Caco-2 (cell line): ENCODE results near the gene PRPSAP2. TPM values are rescaled to one million over a fixed set of nuclear protein-coding genes. Genes with fewer than 3 reads are reported as not detected.
"Not testable (repeated sequence)": the region's sequence is repeated elsewhere in the genome, so short reads cannot be mapped to it uniquely, and the experiment has no call there.

ENCODE experiments used
- Bru-seq: library from RNA; stranded (reverse); fragments of 400-500 nt; gene quantifications from one replicate; lab custom pipeline; 2021; lab: Mats Ljungman, UMichigan
- BruChase-seq, 2 experiments: library from RNA; stranded (reverse); fragments of 400-500 nt; gene quantifications; one replicate each; lab custom pipeline; 2021; lab: Mats Ljungman, UMichigan
- BruUV-seq: library from RNA; stranded (reverse); fragments of 400-500 nt; replicated peaks from 2 replicates; lab custom pipeline; 2021; lab: Mats Ljungman, UMichigan
- CTCF ChIA-PET: fragments of 300-600 bp; sonication (Branson Sonifier 250); formaldehyde crosslinking; loops from one replicate; lab custom pipeline; 2022; ENCODE audit warnings: antibody characterized with exemption; lab: Charles Lee
- POLR2A ChIA-PET: fragments of 300-600 bp; sonication (Branson Sonifier 250); formaldehyde crosslinking; loops from one replicate; lab custom pipeline; 2022; ENCODE audit warnings: antibody characterized with exemption; lab: Charles Lee
- DNase-seq, 2 experiments: peaks; one replicate each; pipeline versions ENCODE4 v3.0.0 to v3.0.0-alpha.2; 2020 to 2022
- H3K27me3 ChIP-seq: replicated peaks from 2 replicates; pipeline ENCODE4 v1.6.0; 2011; ENCODE audit warnings: low read length; ENCODE audit not compliant: control insufficient read depth, insufficient read depth
- H3K36me3 ChIP-seq: 2 replicates; pipeline ENCODE4 v1.5.1; 2011; ENCODE audit warnings: low read length; ENCODE audit not compliant: control insufficient read depth, insufficient read depth
- H3K4me1 ChIP-seq: fragments of 250-450 bp; sonication (Bioruptor Pico); 2 replicates; pipeline ENCODE4 v1.5.1; 2020; ENCODE audit warnings: mild to moderate bottlenecking
- H3K4me3 ChIP-seq: 2 replicates; pipeline ENCODE4 v1.5.1; 2011; ENCODE audit warnings: low read depth, mild to moderate bottlenecking, control low read depth, low read length
- H3K9me3 ChIP-seq: fragments of 250-450 bp; sonication (Bioruptor Pico); 2 replicates; pipeline ENCODE4 v1.5.1; 2020; ENCODE audit warnings: mild to moderate bottlenecking, moderate library complexity
- H3K27ac Mint-ChIP-seq: one replicate; pipeline ENCODE4 v1.8.0; 2022; ENCODE audit warnings: mixed read lengths; ENCODE audit not compliant: unreplicated experiment
- H3K27me3 Mint-ChIP-seq: one replicate; pipeline ENCODE4 v1.8.0; 2022; ENCODE audit warnings: mixed read lengths; ENCODE audit not compliant: insufficient read depth, unreplicated experiment
- H3K36me3 Mint-ChIP-seq: one replicate; pipeline ENCODE4 v1.8.0; 2022; ENCODE audit warnings: mild to moderate bottlenecking, mixed read lengths; ENCODE audit not compliant: insufficient read depth, unreplicated experiment
- H3K4me1 Mint-ChIP-seq: one replicate; pipeline ENCODE4 v1.8.0; 2022; ENCODE audit warnings: low read depth, mixed read lengths; ENCODE audit not compliant: unreplicated experiment
- H3K4me3 Mint-ChIP-seq: one replicate; pipeline ENCODE4 v1.8.0; 2022; ENCODE audit warnings: mild to moderate bottlenecking, moderate library complexity, mixed read lengths; ENCODE audit not compliant: unreplicated experiment
- H3K9me3 Mint-ChIP-seq: one replicate; pipeline ENCODE4 v1.8.0; 2022; ENCODE audit warnings: mixed read lengths; ENCODE audit not compliant: unreplicated experiment
- intact Hi-C: fragments of 100-400 bp; cut with micrococcal nuclease; formaldehyde crosslinking; loops from one replicate; pipeline ENCODE4 v1.10.0; 2022; ENCODE audit not compliant: unreplicated experiment
- long read RNA-seq: library from polyadenylated mRNA; stranded (forward); transcript quantifications from one replicate; pipeline ENCODE4 v2.0.0, GENCODE V29; 2022
- total RNA-seq: library from RNA; stranded (reverse); gene quantifications from 2 replicates; pipeline ENCODE4 v1.2.3, GENCODE V29; 2022
- TF ChIP-seq, protein P1 (sequence below), 2 experiments: fragments of 200-600 bp in 1 of 2; IDR thresholded peaks; 1 replicate in 1 of 2; 2 replicates in 1 of 2; pipeline versions ENCODE4 v1.5.1 to v1.8.0; 2011 to 2022; ENCODE audit warnings: antibody characterized with exemption in 1 of 2, control low read depth in 1 of 2, inconsistent platforms in 1 of 2, low read depth in 1 of 2, low read length in 1 of 2, mild to moderate bottlenecking in 1 of 2, moderate library complexity in 1 of 2; ENCODE audit not compliant: insufficient read depth in 1 of 2, severe bottlenecking in 1 of 2, unreplicated experiment in 1 of 2

Gene PRPSAP2, protein sequence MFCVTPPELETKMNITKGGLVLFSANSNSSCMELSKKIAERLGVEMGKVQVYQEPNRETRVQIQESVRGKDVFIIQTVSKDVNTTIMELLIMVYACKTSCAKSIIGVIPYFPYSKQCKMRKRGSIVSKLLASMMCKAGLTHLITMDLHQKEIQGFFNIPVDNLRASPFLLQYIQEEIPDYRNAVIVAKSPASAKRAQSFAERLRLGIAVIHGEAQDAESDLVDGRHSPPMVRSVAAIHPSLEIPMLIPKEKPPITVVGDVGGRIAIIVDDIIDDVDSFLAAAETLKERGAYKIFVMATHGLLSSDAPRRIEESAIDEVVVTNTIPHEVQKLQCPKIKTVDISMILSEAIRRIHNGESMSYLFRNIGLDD
- total RNA-seq = 45.8 and 49.0 TPM in 2 replicates
- Bru-seq, nascent RNA = percentile 75 among the genes with signal in this experiment
- BruChase-seq, experiment 1, labeled RNA remaining after a 2-hour chase = percentile 72 among the genes with signal in this experiment
- BruChase-seq, experiment 2, labeled RNA remaining after a 6-hour chase = percentile 74 among the genes with signal in this experiment
- long read RNA-seq, transcript PRPSAP2-201 (12 exons, 1,910 nt) = major isoform, 22 of 69 reads
- long read RNA-seq, partial matches to known transcripts = 8 of 69 reads
- long read RNA-seq, other reads (novel, unspliced or antisense) = 38 of 69 reads

DNA sequence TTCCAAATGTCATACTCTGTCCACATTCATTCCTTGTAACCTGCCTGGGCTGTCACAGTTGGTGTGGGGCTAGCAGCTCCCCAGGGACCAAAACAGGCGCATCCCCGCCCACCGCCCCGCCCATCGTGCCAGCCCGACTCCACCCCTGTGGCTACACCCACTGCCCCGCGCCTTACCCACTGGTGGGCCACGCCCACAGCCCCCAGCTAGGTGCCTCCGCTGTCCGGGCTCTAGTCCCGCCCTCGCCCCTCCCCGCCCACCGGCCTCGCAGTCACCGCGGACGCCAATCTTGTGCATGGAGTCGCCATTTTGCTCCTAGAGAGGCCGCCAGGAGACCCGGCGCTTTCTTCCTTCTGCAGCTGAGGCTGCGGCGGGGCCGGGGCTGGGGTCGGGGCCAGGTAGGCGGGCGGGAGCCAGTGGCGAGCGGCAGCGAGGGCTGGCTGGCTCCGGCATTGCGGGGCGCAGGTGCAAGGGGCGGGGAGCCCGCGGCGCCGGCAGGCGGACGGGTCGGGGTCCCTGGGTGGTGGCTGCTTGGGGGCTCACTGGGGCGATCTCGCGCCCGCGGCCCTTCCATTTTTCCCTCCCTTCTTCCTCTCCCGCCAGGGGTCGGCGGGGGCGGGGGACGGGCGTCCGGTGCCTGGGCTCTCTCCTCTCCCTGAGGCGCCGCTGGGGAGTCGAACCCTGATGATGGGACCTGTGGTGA is at the start of gene PRPSAP2:
Gene PRPSAP2 (plus strand): TSS at position 268 of the 703 bp plus-strand sequence. CDS start 7,703 bp downstream, outside the sequence.
- TF ChIP-seq, protein P1, sequence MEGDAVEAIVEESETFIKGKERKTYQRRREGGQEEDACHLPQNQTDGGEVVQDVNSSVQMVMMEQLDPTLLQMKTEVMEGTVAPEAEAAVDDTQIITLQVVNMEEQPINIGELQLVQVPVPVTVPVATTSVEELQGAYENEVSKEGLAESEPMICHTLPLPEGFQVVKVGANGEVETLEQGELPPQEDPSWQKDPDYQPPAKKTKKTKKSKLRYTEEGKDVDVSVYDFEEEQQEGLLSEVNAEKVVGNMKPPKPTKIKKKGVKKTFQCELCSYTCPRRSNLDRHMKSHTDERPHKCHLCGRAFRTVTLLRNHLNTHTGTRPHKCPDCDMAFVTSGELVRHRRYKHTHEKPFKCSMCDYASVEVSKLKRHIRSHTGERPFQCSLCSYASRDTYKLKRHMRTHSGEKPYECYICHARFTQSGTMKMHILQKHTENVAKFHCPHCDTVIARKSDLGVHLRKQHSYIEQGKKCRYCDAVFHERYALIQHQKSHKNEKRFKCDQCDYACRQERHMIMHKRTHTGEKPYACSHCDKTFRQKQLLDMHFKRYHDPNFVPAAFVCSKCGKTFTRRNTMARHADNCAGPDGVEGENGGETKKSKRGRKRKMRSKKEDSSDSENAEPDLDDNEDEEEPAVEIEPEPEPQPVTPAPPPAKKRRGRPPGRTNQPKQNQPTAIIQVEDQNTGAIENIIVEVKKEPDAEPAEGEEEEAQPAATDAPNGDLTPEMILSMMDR (IDR thresholded peaks at IDR 0.05; ENCODE audit: insufficient read depth in 1 of 2, low read depth in 1 of 2, low read length in 1 of 2, severe bottlenecking in 1 of 2, unreplicated experiment in 1 of 2) = no peak
- Histone ChIP-seq H3K36me3 (peaks cover 1% of the 10 kb centered on the region), H3K9me3 (no peaks in the 10 kb centered on the region), H3K4me1 (no peaks in the 10 kb centered on the region), H3K27me3 (no peaks in the 10 kb centered on the region), H3K4me3 (peak within 1 kb of the TSS; percentile 56)
- Mint-ChIP-seq H3K4me1 (peaks cover 25% of the 10 kb centered on the region), H3K27ac (peak within 1 kb of the TSS; percentile 80), H3K9me3 (no peaks in the 10 kb centered on the region), H3K4me3 (peak within 1 kb of the TSS; percentile 88), H3K36me3 (peaks cover 18% of the 10 kb centered on the region), H3K27me3 (no peaks in the 10 kb centered on the region)
- BruUV-seq = no TSS peak
- POLR2A ChIA-PET = interaction anchor here (0.7 kb wide), 1 partner anchor 543 kb away, joined by 3 read pairs; the partner anchor contains the start of genes SMCR8 and TOP3A
- CTCF ChIA-PET = no interaction called here
- intact Hi-C loops = loop anchor here (5.0 kb wide), 1 partner anchor 79 kb away; no protein-coding TSS in a partner anchor
- DNase-seq = peak; percentile 96 to 97

- CTCF ChIA-PET = not testable (repeated sequence)
These were observed 42.0 kb upstream of the PRPSAP2 start for GRCh38 chr17:18815924-18816323.

DNA sequence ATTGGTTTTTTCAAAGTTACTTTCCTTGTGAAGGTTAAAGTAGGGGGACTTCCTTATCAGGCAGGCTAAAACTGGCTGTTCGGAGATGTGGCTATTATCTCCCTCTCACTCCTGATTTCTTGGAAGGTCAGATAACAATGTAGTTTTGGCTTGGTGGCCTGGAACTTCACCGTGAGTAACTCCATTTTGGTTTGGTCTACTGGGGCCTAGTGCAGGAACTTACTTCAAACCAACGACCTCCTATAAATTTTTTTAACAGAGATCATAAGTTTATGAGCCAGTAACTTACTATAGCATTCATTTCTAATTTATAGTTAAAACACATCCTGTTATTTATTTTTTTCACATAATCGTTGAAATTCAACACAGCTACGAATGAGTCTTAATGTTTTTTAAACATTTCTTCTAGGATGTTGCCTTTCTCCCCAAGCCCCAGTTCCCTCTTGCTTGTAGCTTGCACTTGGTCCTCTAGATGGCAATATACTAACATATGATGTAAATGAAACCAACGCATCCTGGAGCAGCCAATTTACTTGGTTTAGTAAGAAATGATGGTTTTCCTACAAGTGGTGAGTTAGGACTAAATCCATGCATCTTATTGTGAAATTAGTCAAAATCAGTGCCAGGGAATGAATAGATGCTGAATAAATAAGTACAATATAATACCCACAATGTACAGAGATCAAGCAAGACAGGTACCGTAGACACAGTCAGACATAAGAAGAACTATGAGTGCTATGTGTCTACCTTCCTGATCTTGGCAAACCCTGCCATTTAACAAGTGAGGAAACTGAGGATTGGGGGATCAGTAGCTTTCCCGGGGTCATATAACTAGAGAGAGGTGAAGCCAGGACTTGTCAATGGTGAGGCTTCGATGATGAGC is 41.2 kb upstream of the PRPSAP2 start:
- H3K27me3 ChIP-seq, H3K9me3 Mint-ChIP-seq, H3K27me3 Mint-ChIP-seq, H3K4me3 Mint-ChIP-seq, H3K4me1 Mint-ChIP-seq, H3K4me3 ChIP-seq, H3K9me3 ChIP-seq, H3K36me3 Mint-ChIP-seq, BruUV-seq, H3K36me3 ChIP-seq, H3K27ac Mint-ChIP-seq, POLR2A ChIA-PET, H3K4me1 ChIP-seq, CTCF ChIA-PET: not testable (repeated sequence)
- DNase-seq = peak; percentile 58 to 67
- intact Hi-C loops = loop anchor here (10.0 kb wide), 1 partner anchor 148 kb away; no protein-coding TSS in a partner anchor
- TF ChIP-seq, protein P1 (IDR thresholded peaks at IDR 0.05; ENCODE audit: insufficient read depth in 1 of 2, low read depth in 1 of 2, low read length in 1 of 2, severe bottlenecking in 1 of 2, unreplicated experiment in 1 of 2) = peak; percentile 46 to 49

More at GRCh38 chr17:18815924-18816323, 42.0 kb upstream of the PRPSAP2 start:
- BruUV-seq, H3K4me3 Mint-ChIP-seq, POLR2A ChIA-PET, H3K27me3 Mint-ChIP-seq, H3K4me1 ChIP-seq, H3K9me3 Mint-ChIP-seq, H3K4me1 Mint-ChIP-seq, H3K36me3 Mint-ChIP-seq, H3K27ac Mint-ChIP-seq, H3K36me3 ChIP-seq, DNase-seq, H3K27me3 ChIP-seq, H3K4me3 ChIP-seq, H3K9me3 ChIP-seq: not testable (repeated sequence)
- intact Hi-C loops = loop anchor here (10.0 kb wide), 1 partner anchor 149 kb away; no protein-coding TSS in a partner anchor

GRCh38 chr17:18821430-18821829 is 36.5 kb upstream of the PRPSAP2 start:
- CTCF ChIA-PET, H3K36me3 ChIP-seq, H3K9me3 Mint-ChIP-seq, POLR2A ChIA-PET, BruUV-seq, H3K27ac Mint-ChIP-seq, DNase-seq, H3K36me3 Mint-ChIP-seq, intact Hi-C loops, H3K4me3 Mint-ChIP-seq, H3K4me3 ChIP-seq, H3K4me1 Mint-ChIP-seq, H3K9me3 ChIP-seq, H3K27me3 Mint-ChIP-seq, H3K4me1 ChIP-seq, H3K27me3 ChIP-seq: not testable (repeated sequence)
